Aorta (tissue), 5 donors: Measurements from ENCODE around the gene MRPL46. TPM values are rescaled to one million over a fixed set of nuclear protein-coding genes. Genes with fewer than 3 reads are reported as not detected.

Experiments used
- ATAC-seq: fragments of 200-7000 bp; cut with Tn5 transposase; one replicate; pipeline ENCODE4 v1.9.1; 2022; ENCODE audit warnings: moderate library complexity; ENCODE audit not compliant: low FRiP score
- DNase-seq, 2 donors: peaks; one replicate each; pipeline ENCODE4 v3.0.0-alpha.2; 2020
- H3K27ac ChIP-seq, 2 donors: one replicate each; pipeline ENCODE4 v1.5.1; 2013; ENCODE audit warnings: low read length in 2 of 2, mild to moderate bottlenecking in 2 of 2, moderate library complexity in 2 of 2, control low read depth in 1 of 2, inconsistent platforms in 1 of 2, low read depth in 1 of 2
- H3K27me3 ChIP-seq, 2 donors: one replicate each; pipeline ENCODE4 v1.6.1; 2013; ENCODE audit warnings: control low read depth in 1 of 2, low read length in 1 of 2, mild to moderate bottlenecking in 1 of 2, moderate library complexity in 1 of 2; ENCODE audit not compliant: insufficient read depth in 2 of 2, control insufficient read depth in 1 of 2
- H3K36me3 ChIP-seq, 2 donors: one replicate each; pipeline ENCODE4 v1.6.1; 2013; ENCODE audit warnings: control low read depth in 1 of 2, low read length in 1 of 2, mild to moderate bottlenecking in 1 of 2; ENCODE audit not compliant: insufficient read depth in 2 of 2, control insufficient read depth in 1 of 2
- H3K4me1 ChIP-seq, 2 donors: one replicate each; pipeline ENCODE4 v1.6.1; 2013; ENCODE audit warnings: low read length in 2 of 2, control low read depth in 1 of 2, mild to moderate bottlenecking in 1 of 2, moderate library complexity in 1 of 2; ENCODE audit not compliant: insufficient read depth in 2 of 2, control insufficient read depth in 1 of 2
- H3K4me3 ChIP-seq, 2 donors: one replicate each; pipeline ENCODE4 v1.5.1; 2013; ENCODE audit warnings: low read length in 2 of 2, control low read depth in 1 of 2, mild to moderate bottlenecking in 1 of 2
- H3K9me3 ChIP-seq: one replicate; pipeline ENCODE4 v1.6.1; 2013; ENCODE audit warnings: mild to moderate bottlenecking, low read length; ENCODE audit not compliant: control insufficient read depth
- WGBS, 2 donors: extraction: QIAGEN DNeasy Blood & Tissue Kit; methylation state at CpG; one replicate each; pipeline ENCODE4 v1.1.7; 2013; 5-methylcytosine and 5-hydroxymethylcytosine counted together
- intact Hi-C, 2 donors: fragments of 100-400 bp; cut with DNase I; formaldehyde crosslinking; loops; one replicate each; pipeline versions ENCODE4 v1.14.2 to v1.15.0; 2022
- long read RNA-seq, 2 donors: library from polyadenylated mRNA; unstranded; transcript quantifications; one replicate each; pipeline ENCODE4 v2.0.0, GENCODE V29; 2020 to 2021
- polyA plus RNA-seq, 2 donors: library from polyadenylated mRNA; stranded (reverse); fragments of 200-250 nt; gene quantifications; one replicate each; pipeline ENCODE4 v1.2.3, GENCODE V29; 2013
- total RNA-seq, 2 donors: library from RNA; stranded (reverse); fragmentation: NEBNext Ultra II Directional; extraction: Animal tissue kit (Norgen Biotek cat#: 25700); gene quantifications; one replicate each; pipeline ENCODE4 v1.2.1, GENCODE V29; 2021
- donor health status: healthy with polysubstance abuse.
- donor health status: Bipolar disorder and iron deficiency.
- donor health status: DM: no; HTN: no; CAD: no.
- donor health status: DM: no; HTN: no; CAD: no.
- donor health status: DM: yes; HTN: yes; CAD: no.

Gene MRPL46
- total RNA-seq (10 to 100 TPM; 14.1 to 16.5 TPM), polyA plus RNA-seq (10 to 100 TPM; 23.8 to 29.4 TPM)
- long read RNA-seq, donor 1, transcript MRPL46-201 (4 exons, 1,019 nt), result major isoform, 13 of 14 reads
- long read RNA-seq, donor 1, partial matches to known transcripts, result 0 of 14 reads
- long read RNA-seq, donor 1, other reads (novel, unspliced or antisense), result 1 of 14 reads
- long read RNA-seq, donor 2, transcript MRPL46-201 (4 exons, 1,019 nt), result major isoform, 13 of 14 reads
- long read RNA-seq, donor 2, partial matches to known transcripts, result 0 of 14 reads
- long read RNA-seq, donor 2, other reads (novel, unspliced or antisense), result 1 of 14 reads

GRCh38 chr15:88467073-88467934 lies at the start of gene MRPL46, which contains the start of gene MRPS11:
MRPL46 (minus strand) TSS chr15:88467388; CDS start chr15:88467377, 11 bp downstream.
MRPS11 (plus strand) TSS chr15:88467708; CDS start chr15:88467718, 10 bp downstream.
- peaks cover 0 to 9% of the 10 kb centered on the region in 2 donors for H3K36me3 ChIP-seq
- ATAC-seq (peak; percentile 98), DNase-seq (peak; percentile 92 to 97)
- peak within 1 kb of the TSS in 1 of 2 donors; percentile 42 for H3K27ac ChIP-seq
- H3K4me3 ChIP-seq, result peak within 1 kb of the TSS; percentile 73 to 81
- H3K4me1 ChIP-seq, result peaks cover 0 to 5% of the 10 kb centered on the region in 2 donors
- H3K9me3 ChIP-seq, result no peaks in the 10 kb centered on the region
- WGBS, 2 donors, result 0% methylated on average over 55 of the region's 55 CpGs
- H3K27me3 ChIP-seq, result no peaks in the 10 kb centered on the region
- intact Hi-C loops, result loop anchor here in 1 of 2 donors (5.0 kb wide), 1 partner anchor 155 kb away; the partner anchor contains the start of gene AEN

GRCh38 chr15:88513195-88513594 lies 46.0 kb upstream of the MRPL46 start:
- no peaks in the 10 kb centered on the region for H3K9me3 ChIP-seq
- WGBS, 2 donors, result 84 to 88% methylated on average over 5 of the region's 5 CpGs
- H3K27me3 ChIP-seq, result no peaks in the 10 kb centered on the region
- H3K4me3 ChIP-seq, result no peak overlapping the region
- no peak overlapping the region for H3K27ac ChIP-seq
- DNase-seq, result no peak
- H3K4me1 ChIP-seq, result no peaks in the 10 kb centered on the region
- intact Hi-C loops, result no loop called here
- ATAC-seq, result no peak
- peaks cover 0 to 8% of the 10 kb centered on the region in 2 donors for H3K36me3 ChIP-seq

GRCh38 chr15:88512601-88513000 lies 45.4 kb upstream of the MRPL46 start:
- ATAC-seq (no peak), DNase-seq (no peak)
- Histone ChIP-seq H3K4me3 (no peak overlapping the region), H3K9me3 (no peaks in the 10 kb centered on the region), H3K27ac (no peak overlapping the region), H3K27me3 (no peaks in the 10 kb centered on the region), H3K36me3 (peaks cover 0 to 8% of the 10 kb centered on the region in 2 donors), H3K4me1 (no peaks in the 10 kb centered on the region)
- WGBS, 2 donors, result 93 to 96% methylated on average over 5 of the region's 5 CpGs
- intact Hi-C loops, result no loop called here

GRCh38 chr15:88512078-88512477 lies 44.9 kb upstream of the MRPL46 start:
- no peak for DNase-seq
- H3K27ac ChIP-seq, result no peak overlapping the region
- H3K36me3 ChIP-seq, result peaks cover 0 to 8% of the 10 kb centered on the region in 2 donors
- 88 to 94% methylated on average over 3 of the region's 3 CpGs for WGBS, 2 donors
- H3K9me3 ChIP-seq, result no peaks in the 10 kb centered on the region
- H3K4me1 ChIP-seq, result no peaks in the 10 kb centered on the region
- no peak overlapping the region for H3K4me3 ChIP-seq
- intact Hi-C loops, result no loop called here
- H3K27me3 ChIP-seq, result no peaks in the 10 kb centered on the region
- ATAC-seq, result no peak

GRCh38 chr15:88511161-88511560 lies 44.0 kb upstream of the MRPL46 start:
- peaks cover 0 to 8% of the 10 kb centered on the region in 2 donors for H3K36me3 ChIP-seq
- H3K27ac ChIP-seq, result no peak overlapping the region
- no peaks in the 10 kb centered on the region for H3K27me3 ChIP-seq
- H3K9me3 ChIP-seq, result no peaks in the 10 kb centered on the region
- intact Hi-C loops, result no loop called here
- 72 to 92% methylated on average over 2 of the region's 2 CpGs for WGBS, 2 donors
- no peak overlapping the region for H3K4me3 ChIP-seq
- ATAC-seq (no peak), DNase-seq (no peak)
- H3K4me1 ChIP-seq, result no peaks in the 10 kb centered on the region

GRCh38 chr15:88509964-88510363 lies 42.8 kb upstream of the MRPL46 start:
- intact Hi-C loops, result no loop called here
- no peak overlapping the region for H3K4me3 ChIP-seq
- H3K27ac ChIP-seq, result no peak overlapping the region
- H3K9me3 ChIP-seq, result no peaks in the 10 kb centered on the region
- H3K27me3 ChIP-seq, result no peaks in the 10 kb centered on the region
- ATAC-seq (no peak), DNase-seq (no peak)
- peaks cover 0 to 8% of the 10 kb centered on the region in 2 donors for H3K36me3 ChIP-seq
- H3K4me1 ChIP-seq, result no peaks in the 10 kb centered on the region

GRCh38 chr15:88509321-88509720 lies 42.1 kb upstream of the MRPL46 start:
- no peak overlapping the region for H3K4me3 ChIP-seq
- H3K36me3 ChIP-seq, result peaks cover 0 to 8% of the 10 kb centered on the region in 2 donors
- ATAC-seq (no peak), DNase-seq (no peak)
- no peaks in the 10 kb centered on the region for H3K4me1 ChIP-seq
- no peaks in the 10 kb centered on the region for H3K9me3 ChIP-seq
- intact Hi-C loops, result no loop called here
- no peak overlapping the region for H3K27ac ChIP-seq
- no peaks in the 10 kb centered on the region for H3K27me3 ChIP-seq
- WGBS, 2 donors, result 88 to 93% methylated on average over 4 of the region's 4 CpGs

- ATAC-seq (no peak), DNase-seq (no peak)
- Histone ChIP-seq H3K9me3 (no peaks in the 10 kb centered on the region), H3K27ac (no peak overlapping the region), H3K36me3 (peaks cover 0 to 4% of the 10 kb centered on the region in 2 donors), H3K4me3 (no peak overlapping the region), H3K4me1 (no peaks in the 10 kb centered on the region), H3K27me3 (no peaks in the 10 kb centered on the region)
- intact Hi-C loops, result no loop called here
These were observed 39.4 kb upstream of the MRPL46 start for GRCh38 chr15:88506628-88507027.
